ENCODE results near the gene FAM20B.

GRCh38 chr1:179048339-179049124, 22.8 kb downstream of the FAM20B start:
- TF ChIP-seq EZH2 (IDR thresholded peaks at IDR 0.05; ENCODE audit: low read depth, low read length, severe bottlenecking) (no peak), FOSL1 (IDR thresholded peaks at IDR 0.05; ENCODE audit: insufficient read depth, low read depth, low read length) (no peak)
